ENCODE results near the gene SLC2A13. TPM values are rescaled to one million over a fixed set of nuclear protein-coding genes. Genes with fewer than 3 reads are reported as not detected.

SLC2A13 gene
- total and polyA plus RNA-seq, 10 of the 15 experiments (the other 5 are each of a cell fraction or from before 2014, with no cell fraction given) = 0.05 to 3.7 (median 0.25) TPM

DNA sequence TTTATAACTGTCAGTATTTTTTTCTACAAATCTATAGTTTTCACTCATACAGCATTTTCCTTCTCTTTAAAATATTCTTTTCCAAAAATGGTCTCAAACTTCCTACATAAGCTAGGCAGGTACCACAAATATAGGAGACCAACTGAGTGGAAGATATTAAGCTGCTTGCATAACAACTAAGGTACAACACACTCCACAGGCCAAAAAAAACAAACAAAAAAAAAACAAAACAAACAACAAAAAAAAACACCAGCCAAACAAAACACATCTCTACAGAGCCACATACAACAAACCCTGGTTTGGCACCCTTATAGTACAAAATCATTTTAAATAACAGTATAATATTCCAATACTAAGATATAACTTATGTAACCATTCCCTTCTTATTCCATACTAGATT, 50.1 kb downstream of the SLC2A13 start:
- H4K20me1 ChIP-seq (ENCODE audit: control insufficient read depth, insufficient read depth) = no peaks in the 10 kb centered on the region
- ChIA-PET POLR2A (no interaction called here), RAD21 (ENCODE audit: unreplicated experiment) (interaction anchor here (2.1 kb wide), 1 partner anchor 25 kb away, joined by 6 read pairs; no protein-coding TSS in a partner anchor), CTCF (interaction anchor here (1.0 to 2.3 kb wide), 3 partner anchors 10 to 45 kb away, joined by 3 to 7 read pairs (median 7); no protein-coding TSS in a partner anchor), SMC1A (ENCODE audit: uncharacterized antibody, unreplicated experiment) (interaction anchor here (1.2 to 2.2 kb wide), 2 partner anchors 10 to 11 kb away, joined by 5 to 6 read pairs; no protein-coding TSS in a partner anchor)
- H3K4me1 ChIP-seq (ENCODE audit: control insufficient read depth, insufficient read depth, low read length) = no peaks in the 10 kb centered on the region
- no peaks in the 10 kb centered on the region for H3K79me2 ChIP-seq (ENCODE audit: control insufficient read depth, insufficient read depth, low read length)
- in situ Hi-C loops (cut with MboI) = no loop called here
- ATAC-seq = no peak
- DNase-seq (ENCODE audit: low read depth, low spot score) = no peak
- no peaks in the 10 kb centered on the region for H3K36me3 ChIP-seq (ENCODE audit: control insufficient read depth in 2 of 2, insufficient read depth in 2 of 2, low read length in 1 of 2)
- H3K27me3 ChIP-seq (replicated peaks in 1 of 2; ENCODE audit: control insufficient read depth in 2 of 2, insufficient read depth in 2 of 2, low read length in 1 of 2) = no peaks in the 10 kb centered on the region; a peak in 1 of 4 replicates
- no peak for FAIRE-seq
- H3K9me3 ChIP-seq (replicated peaks; ENCODE audit: control insufficient read depth, insufficient read depth, low read length) = no peaks in the 10 kb centered on the region
- no peak overlapping the region for H2AFZ ChIP-seq (ENCODE audit: control insufficient read depth, low read depth, low read length)
- no TSS peak for BruUV-seq (replicated peaks)
- no peak overlapping the region for H3K4me3 ChIP-seq
- H3K9ac ChIP-seq (ENCODE audit: control insufficient read depth, insufficient read depth, low read length) = no peak overlapping the region
- no peak overlapping the region for H3K27ac ChIP-seq (ENCODE audit: control insufficient read depth, insufficient read depth)
- intact Hi-C loops (cut with micrococcal nuclease; ENCODE audit: unreplicated experiment) = no loop called here
- TF ChIP-seq, protein P1, sequence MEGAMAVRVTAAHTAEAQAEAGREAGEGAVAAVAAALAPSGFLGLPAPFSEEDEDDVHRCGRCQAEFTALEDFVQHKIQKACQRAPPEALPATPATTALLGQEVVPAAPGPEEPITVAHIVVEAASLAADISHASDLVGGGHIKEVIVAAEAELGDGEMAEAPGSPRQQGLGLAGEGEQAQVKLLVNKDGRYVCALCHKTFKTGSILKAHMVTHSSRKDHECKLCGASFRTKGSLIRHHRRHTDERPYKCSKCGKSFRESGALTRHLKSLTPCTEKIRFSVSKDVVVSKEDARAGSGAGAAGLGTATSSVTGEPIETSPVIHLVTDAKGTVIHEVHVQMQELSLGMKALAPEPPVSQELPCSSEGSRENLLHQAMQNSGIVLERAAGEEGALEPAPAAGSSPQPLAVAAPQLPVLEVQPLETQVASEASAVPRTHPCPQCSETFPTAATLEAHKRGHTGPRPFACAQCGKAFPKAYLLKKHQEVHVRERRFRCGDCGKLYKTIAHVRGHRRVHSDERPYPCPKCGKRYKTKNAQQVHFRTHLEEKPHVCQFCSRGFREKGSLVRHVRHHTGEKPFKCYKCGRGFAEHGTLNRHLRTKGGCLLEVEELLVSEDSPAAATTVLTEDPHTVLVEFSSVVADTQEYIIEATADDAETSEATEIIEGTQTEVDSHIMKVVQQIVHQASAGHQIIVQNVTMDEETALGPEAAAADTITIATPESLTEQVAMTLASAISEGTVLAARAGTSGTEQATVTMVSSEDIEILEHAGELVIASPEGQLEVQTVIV (IDR thresholded peaks at IDR 0.05; ENCODE audit: borderline replicate concordance, partially characterized antibody) = no peak
- TF ChIP-seq NFYB (IDR thresholded peaks at IDR 0.05; ENCODE audit: insufficient read depth, low read depth, low read length) (no peak), RFX5 (IDR thresholded peaks at IDR 0.05; ENCODE audit: low read depth, low read length) (no peak), POLR2AphosphoS2 (IDR thresholded peaks at IDR 0.05; ENCODE audit: low read depth, low read length) (no peak), HDAC6 (IDR thresholded peaks at IDR 0.05; ENCODE audit: unreplicated experiment) (no peak), SMAD1 (IDR thresholded peaks at IDR 0.05; ENCODE audit: low read depth, partially characterized antibody) (no peak), TBL1XR1 (IDR thresholded peaks at IDR 0.05; ENCODE audit: low read depth, low read length) (no peak), ZNF217 (IDR thresholded peaks at IDR 0.05) (no peak), YBX1 (IDR thresholded peaks at IDR 0.05) (no peak), RB1 (IDR thresholded peaks at IDR 0.05; ENCODE audit: borderline replicate concordance) (no peak), TARDBP (IDR thresholded peaks at IDR 0.05; ENCODE audit: borderline replicate concordance) (no peak), GABPA (IDR thresholded peaks at IDR 0.05; ENCODE audit: low read depth) (no peak), RAD21 (IDR thresholded peaks at IDR 0.05; ENCODE audit: insufficient read depth, low read depth, low read length) (no peak), PAX5 (IDR thresholded peaks at IDR 0.05; ENCODE audit: borderline replicate concordance, low read depth, low read length) (no peak)
- TF ChIP-seq, protein P2, sequence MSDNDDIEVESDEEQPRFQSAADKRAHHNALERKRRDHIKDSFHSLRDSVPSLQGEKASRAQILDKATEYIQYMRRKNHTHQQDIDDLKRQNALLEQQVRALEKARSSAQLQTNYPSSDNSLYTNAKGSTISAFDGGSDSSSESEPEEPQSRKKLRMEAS (IDR thresholded peaks at IDR 0.05; ENCODE audit: low read depth, low read length) = no peak
- TF ChIP-seq, protein P3, sequence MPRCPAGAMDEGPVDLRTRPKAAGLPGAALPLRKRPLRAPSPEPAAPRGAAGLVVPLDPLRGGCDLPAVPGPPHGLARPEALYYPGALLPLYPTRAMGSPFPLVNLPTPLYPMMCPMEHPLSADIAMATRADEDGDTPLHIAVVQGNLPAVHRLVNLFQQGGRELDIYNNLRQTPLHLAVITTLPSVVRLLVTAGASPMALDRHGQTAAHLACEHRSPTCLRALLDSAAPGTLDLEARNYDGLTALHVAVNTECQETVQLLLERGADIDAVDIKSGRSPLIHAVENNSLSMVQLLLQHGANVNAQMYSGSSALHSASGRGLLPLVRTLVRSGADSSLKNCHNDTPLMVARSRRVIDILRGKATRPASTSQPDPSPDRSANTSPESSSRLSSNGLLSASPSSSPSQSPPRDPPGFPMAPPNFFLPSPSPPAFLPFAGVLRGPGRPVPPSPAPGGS (IDR thresholded peaks at IDR 0.05; ENCODE audit: borderline replicate concordance, insufficient read depth, low read depth, low read length, poor library complexity, severe bottlenecking) = no peak
- H3K4me2 ChIP-seq (ENCODE audit: control insufficient read depth, insufficient read depth) = no peak overlapping the region

Data from GM12878 (cell line).